Transverse colon (tissue), 4 donors: ENCODE measurements around the gene INTS7. TPM values are rescaled to one million over a fixed set of nuclear protein-coding genes. Genes with fewer than 3 reads are reported as not detected.

ENCODE experiments used
- DNase-seq: peaks from one replicate; pipeline ENCODE4 v3.0.0-alpha.2; 2019
- H3K27ac ChIP-seq, 4 donors: fragments of 200-600 bp; sonication (generic); 2 replicates each; pipeline ENCODE4 v1.5.1; 2016 to 2018; ENCODE audit warnings: inconsistent platforms in 4 of 4
- H3K27me3 ChIP-seq: fragments of 200-600 bp; sonication (generic); 2 replicates; pipeline ENCODE4 v1.5.1; 2017; ENCODE audit warnings: inconsistent platforms
- H3K36me3 ChIP-seq, 4 donors: fragments of 200-600 bp; sonication (generic); 2 replicates each; pipeline ENCODE4 v1.5.1; 2017 to 2019; ENCODE audit warnings: inconsistent platforms in 4 of 4
- H3K4me1 ChIP-seq, 4 donors: fragments of 200-600 bp; sonication (generic); 2 replicates each; pipeline ENCODE4 v1.5.1; 2017 to 2020; ENCODE audit warnings: inconsistent platforms in 4 of 4
- H3K4me3 ChIP-seq, 4 donors: fragments of 200-600 bp; sonication (generic); 1 replicate in 1 of 4; 2 replicates in 3 of 4; pipeline versions ENCODE4 v1.5.1 to v1.6.1; 2017 to 2019; ENCODE audit warnings: inconsistent platforms in 4 of 4
- H3K9me3 ChIP-seq, 2 donors: fragments of 200-600 bp; sonication (generic); 2 replicates each; pipeline ENCODE4 v1.5.1; 2017 to 2019; ENCODE audit warnings: inconsistent platforms in 2 of 2
- CTCF ChIP-seq, 5 experiments: fragments of 200-600 bp in 3 of 5; fragments of 450-650 bp in 2 of 5; sonication (generic) in 3 of 5; IDR thresholded peaks; 1 replicate in 2 of 5; 2 replicates in 3 of 5; pipeline ENCODE4 v1.5.1; 2016 to 2017; ENCODE audit warnings: antibody characterized with exemption in 5 of 5, inconsistent platforms in 3 of 5, mild to moderate bottlenecking in 2 of 5, moderate library complexity in 1 of 5
- EP300 ChIP-seq: sonication (generic); formaldehyde crosslinking; IDR thresholded peaks from one replicate; pipeline ENCODE4 v1.6.1; 2017; ENCODE audit warnings: antibody characterized with exemption, low read depth
- POLR2A ChIP-seq: fragments of 450-650 bp; IDR thresholded peaks from one replicate; pipeline ENCODE4 v1.6.1; 2016; ENCODE audit warnings: antibody characterized with exemption, mild to moderate bottlenecking, moderate library complexity
- POLR2AphosphoS5 ChIP-seq, 3 donors: sonication (generic); formaldehyde crosslinking; IDR thresholded peaks; one replicate each; pipeline ENCODE4 v1.6.1; 2016; ENCODE audit warnings: antibody characterized with exemption in 3 of 3
- WGBS, 2 donors: methylation state at CpG; one replicate each; pipeline ENCODE4 v1.1.5; 2018; ENCODE audit warnings: low coverage in 1 of 2; 5-methylcytosine and 5-hydroxymethylcytosine counted together
- in situ Hi-C, 4 donors: fragments of 200-750 bp; cut with MboI; loops; one replicate each; pipeline versions ENCODE4 v1.15.0 to v1.15.1; 2017; ENCODE audit warnings: low sequenced_read_pairs in 3 of 4, low pct_ligation_motif_present in 1 of 4, low pct_unique_long_range_greater_than_20kb in 1 of 4
- intact Hi-C: fragments of 100-400 bp; cut with DNase I; formaldehyde crosslinking; loops from one replicate; pipeline ENCODE4 v1.15.1; 2023; ENCODE audit warnings: low total_unique reads
- total RNA-seq, 4 donors: library from RNA; depleted of rRNA; stranded (reverse); fragments of >200 nt; gene quantifications; one replicate each; pipeline ENCODE4 v1.1.0, GENCODE V29; 2016

INTS7 gene
- total RNA-seq, 4 donors from 2014 or later: 7.1 to 10.0 (median 9.5) TPM

- no peaks in the 10 kb centered on the region for H3K9me3 ChIP-seq
- no peak for TF ChIP-seq CTCF (IDR thresholded peaks at IDR 0.05)
- no peak for TF ChIP-seq EP300
- TF ChIP-seq POLR2A: no peak
- TF ChIP-seq POLR2AphosphoS5 (IDR thresholded peaks at IDR 0.05): no peak
- H3K36me3 ChIP-seq: peaks cover 0 to 12% (median 6%) of the 10 kb centered on the region in 4 donors
- no peaks in the 10 kb centered on the region for H3K4me1 ChIP-seq
- H3K27me3 ChIP-seq: no peaks in the 10 kb centered on the region
- no peak for DNase-seq
- 94% methylated on average over 1 of the region's 1 CpG; no CpG with 5 or more reads in 1 of the 2 donors for WGBS, 2 donors
- in situ Hi-C loops (loop anchor here in 1 of 4 donors (25.0 kb wide), 1 partner anchor 261 kb away; no protein-coding TSS in a partner anchor), intact Hi-C loops (no loop called here)
- H3K27ac ChIP-seq: no peak overlapping the region
- H3K4me3 ChIP-seq: no peak overlapping the region
Observed at GRCh38 chr1:211973541-211973940, 61.8 kb downstream of the INTS7 start.

- no peak overlapping the region for H3K4me3 ChIP-seq
- WGBS, 2 donors: 80 to 88% methylated on average over 4 of the region's 4 CpGs
- H3K9me3 ChIP-seq: no peaks in the 10 kb centered on the region
- no peaks in the 10 kb centered on the region for H3K4me1 ChIP-seq
- DNase-seq: no peak
- peaks cover 0 to 10% (median 0%) of the 10 kb centered on the region in 4 donors for H3K36me3 ChIP-seq
- intact Hi-C loops (no loop called here), in situ Hi-C loops (loop anchor here in 1 of 4 donors (25.0 kb wide), 1 partner anchor 256 kb away; no protein-coding TSS in a partner anchor)
- no peak overlapping the region for H3K27ac ChIP-seq
- TF ChIP-seq POLR2A (no peak), CTCF (IDR thresholded peaks at IDR 0.05) (no peak), EP300 (no peak), POLR2AphosphoS5 (IDR thresholded peaks at IDR 0.05) (no peak)
- H3K27me3 ChIP-seq: no peaks in the 10 kb centered on the region
Observed at GRCh38 chr1:211968200-211968834, 67.0 kb downstream of the INTS7 start.

DNA sequence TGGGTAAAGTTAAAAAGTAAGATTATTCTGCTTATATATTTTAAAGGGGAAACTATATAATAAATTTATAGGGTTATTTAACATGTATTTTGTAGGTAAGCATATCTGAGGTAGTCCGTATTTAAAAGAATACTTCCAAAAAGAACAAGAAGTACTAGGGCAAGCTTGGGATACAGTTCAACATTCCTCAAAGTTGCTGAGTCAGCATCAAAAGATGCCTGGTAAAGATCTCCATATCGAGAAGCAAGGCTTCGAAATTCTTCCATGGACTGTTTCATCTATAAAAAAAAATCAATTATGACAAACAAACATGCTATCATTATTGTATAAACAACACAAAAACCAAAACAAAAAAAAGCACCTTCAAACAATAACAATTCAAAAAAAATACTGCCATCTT lies 67.7 kb downstream of the INTS7 start:
- intact Hi-C loops (no loop called here), in situ Hi-C loops (loop anchor here in 1 of 4 donors (25.0 kb wide), 1 partner anchor 255 kb away; no protein-coding TSS in a partner anchor)
- peaks cover 0 to 10% (median 0%) of the 10 kb centered on the region in 4 donors for H3K36me3 ChIP-seq
- no peak for DNase-seq
- no peak overlapping the region for H3K27ac ChIP-seq
- no peak overlapping the region for H3K4me3 ChIP-seq
- TF ChIP-seq EP300 (no peak), CTCF (IDR thresholded peaks at IDR 0.05) (no peak), POLR2A (no peak), POLR2AphosphoS5 (IDR thresholded peaks at IDR 0.05) (no peak)
- H3K27me3 ChIP-seq: no peaks in the 10 kb centered on the region
- no peaks in the 10 kb centered on the region for H3K4me1 ChIP-seq
- WGBS, 2 donors: 92 to 97% methylated on average over 3 of the region's 3 CpGs
- H3K9me3 ChIP-seq: no peaks in the 10 kb centered on the region

DNA sequence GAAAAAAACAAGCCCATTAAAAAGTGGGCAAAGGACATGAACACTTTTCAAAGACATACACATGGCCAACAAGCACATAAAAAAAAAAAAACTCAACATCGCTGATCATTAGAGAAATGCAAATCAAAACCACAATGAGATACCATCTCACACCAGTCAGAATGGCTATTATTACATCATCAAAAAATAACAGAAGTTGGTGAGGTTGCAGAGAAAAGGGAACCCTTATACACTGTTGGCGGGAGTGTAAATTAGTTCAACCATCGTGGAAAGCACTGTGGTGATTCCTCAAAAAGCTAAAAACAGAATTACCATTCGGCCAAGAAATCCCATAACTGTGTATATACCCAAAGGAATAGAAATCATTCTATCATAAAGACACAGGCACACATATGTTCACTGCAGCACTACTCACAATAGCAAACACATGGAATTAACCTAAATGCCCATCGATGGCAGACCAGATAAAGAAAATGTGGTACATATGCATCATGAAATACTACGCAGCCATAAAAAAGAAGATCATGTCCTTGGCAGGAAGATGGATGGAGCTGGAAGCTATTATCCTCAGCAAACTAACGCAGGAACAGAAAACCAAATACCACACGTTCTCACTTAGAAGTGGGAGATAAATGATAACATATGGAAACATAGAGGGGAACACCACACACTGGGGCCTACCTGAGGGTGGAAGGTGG lies 70.1 kb downstream of the INTS7 start:
- intact Hi-C loops (no loop called here), in situ Hi-C loops (loop anchor here in 1 of 4 donors (25.0 kb wide), 1 partner anchor 253 kb away; no protein-coding TSS in a partner anchor)
- Histone ChIP-seq H3K27me3 (no peaks in the 10 kb centered on the region), H3K27ac (no peak overlapping the region), H3K4me1 (no peaks in the 10 kb centered on the region), H3K9me3 (no peaks in the 10 kb centered on the region), H3K4me3 (no peak overlapping the region), H3K36me3 (peaks cover 0 to 4% (median 0%) of the 10 kb centered on the region in 4 donors)
- WGBS, 2 donors: 83 to 92% methylated on average over 7 to 8 of the region's 8 CpGs
- TF ChIP-seq CTCF (IDR thresholded peaks at IDR 0.05) (no peak), POLR2AphosphoS5 (IDR thresholded peaks at IDR 0.05) (no peak), POLR2A (no peak), EP300 (no peak)
- DNase-seq: no peak
